AG10803 (cell line): ENCODE measurements around the gene NF2.

Source experiments
- DNase-seq: peaks from one replicate; pipeline ENCODE4 v3.0.0; 2010; ENCODE audit warnings: low read depth
- H3K4me3 ChIP-seq: 2 replicates; pipeline ENCODE4 v1.5.1; 2011; ENCODE audit warnings: mild to moderate bottlenecking, low read length, control low read depth
- CTCF ChIP-seq: conservative IDR thresholded peaks from 2 replicates; pipeline ENCODE4 v1.5.1; 2011; ENCODE audit warnings: mild to moderate bottlenecking, low read length, control low read depth, inconsistent platforms

The NF2 gene

GRCh38 chr22:29626497-29627195, 23.2 kb downstream of the NF2 start:
- peak; percentile 96 for DNase-seq
- no peak for TF ChIP-seq CTCF
- H3K4me3 ChIP-seq: no peak overlapping the region

- DNase-seq: no peak
- no peak overlapping the region for H3K4me3 ChIP-seq
- TF ChIP-seq CTCF: no peak
Observed at GRCh38 chr22:29627196-29627535, 23.7 kb downstream of the NF2 start.

GRCh38 chr22:29628996-29629902, 25.8 kb downstream of the NF2 start:
- no peak for DNase-seq
- H3K4me3 ChIP-seq: no peak overlapping the region
- TF ChIP-seq CTCF: no peak

GRCh38 chr22:29629903-29630516, 26.6 kb downstream of the NF2 start:
- TF ChIP-seq CTCF: no peak
- DNase-seq: no peak
- no peak overlapping the region for H3K4me3 ChIP-seq

GRCh38 chr22:29630987-29631386, 27.6 kb downstream of the NF2 start:
- no peak for DNase-seq

GRCh38 chr22:29631725-29632124, 28.3 kb downstream of the NF2 start:
- no peak for TF ChIP-seq CTCF
- DNase-seq: no peak
- no peak overlapping the region for H3K4me3 ChIP-seq

More at GRCh38 chr22:29630987-29631386, 27.6 kb downstream of the NF2 start:
- TF ChIP-seq CTCF: no peak
- no peak overlapping the region for H3K4me3 ChIP-seq

GRCh38 chr22:29632672-29633071, 29.2 kb downstream of the NF2 start:
- TF ChIP-seq CTCF: no peak
- H3K4me3 ChIP-seq: no peak overlapping the region
- DNase-seq: no peak
